Activated CD8-positive, alpha-beta memory T cell treated with anti-CD3 and anti-CD28 coated beads, Interleukin-2, amount 10 ng/mL, durations not matched to agents 7 days and 5 days (primary cell): Measurements from ENCODE around the gene RNU1-2. TPM values are rescaled to one million over a fixed set of nuclear protein-coding genes. Genes with fewer than 3 reads are reported as not detected.
"Not testable (repeated sequence)": the region's sequence is repeated elsewhere in the genome, so short reads cannot be mapped to it uniquely, and the experiment has no call there.

ENCODE experiments used
- ATAC-seq: fragments of 150-1000 bp; cut with Tn5 transposase; one replicate; pipeline ENCODE4 v1.10.0; 2021; ENCODE audit warnings: moderate library complexity
- CTCF ChIA-PET: fragments of 350-600 bp; sonication (Branson Sonifier 250); formaldehyde crosslinking; loops from one replicate; lab custom pipeline; 2021; ENCODE audit warnings: antibody characterized with exemption; lab: Charles Lee
- DNase-seq: peaks from one replicate; pipeline ENCODE4 v3.0.0-alpha.2; 2020
- H3K27ac Mint-ChIP-seq: one replicate; pipeline ENCODE4 v1.8.0; 2021; ENCODE audit warnings: mild to moderate bottlenecking, mixed read lengths
- H3K27me3 Mint-ChIP-seq: one replicate; pipeline ENCODE4 v1.8.0; 2021; ENCODE audit warnings: mixed read lengths
- H3K36me3 Mint-ChIP-seq: one replicate; pipeline ENCODE4 v1.8.0; 2021; ENCODE audit warnings: mild to moderate bottlenecking, mixed read lengths
- H3K4me1 Mint-ChIP-seq: one replicate; pipeline ENCODE4 v1.8.0; 2021; ENCODE audit warnings: mixed read lengths
- H3K4me3 Mint-ChIP-seq: one replicate; pipeline ENCODE4 v1.8.0; 2021; ENCODE audit warnings: mild to moderate bottlenecking, moderate library complexity, mixed read lengths
- H3K9me3 Mint-ChIP-seq: one replicate; pipeline ENCODE4 v1.8.0; 2022; ENCODE audit warnings: low read depth, mixed read lengths
- total RNA-seq, 2 experiments: library from RNA; stranded (reverse); gene quantifications; one replicate each; pipeline ENCODE4 v1.2.3, GENCODE V29; 2021

RNU1-2 gene
- total RNA-seq, 2 experiments from 2014 or later, result 922 to 3,744 TPM

DNA sequence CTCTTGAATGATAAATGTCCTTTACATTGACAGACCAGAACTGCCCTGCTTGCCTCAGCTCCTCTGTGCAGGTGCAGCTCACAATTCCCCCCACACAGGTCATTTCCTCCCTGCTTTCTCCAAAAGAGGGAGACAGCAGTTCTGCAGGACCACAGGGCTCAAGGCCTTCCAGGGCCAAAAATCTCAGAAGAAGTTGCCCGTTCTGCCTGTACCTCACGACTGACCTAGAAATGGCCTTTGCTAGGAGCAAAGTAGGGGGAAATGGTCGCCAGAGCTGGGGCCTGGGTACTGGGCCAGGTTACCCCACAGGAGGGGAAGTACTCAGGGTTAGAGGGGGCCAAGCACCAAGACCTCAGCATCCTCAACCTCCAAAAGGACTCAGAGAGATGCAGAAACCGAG lies 11.1 kb downstream of the RNU1-2 start:
- H3K4me3 Mint-ChIP-seq, result no peak overlapping the region
- H3K9me3 Mint-ChIP-seq, result no peaks in the 10 kb centered on the region
- H3K36me3 Mint-ChIP-seq, result no peaks in the 10 kb centered on the region
- DNase-seq (no peak), ATAC-seq (no peak)
- peaks cover 10% of the 10 kb centered on the region for H3K27me3 Mint-ChIP-seq
- H3K4me1 Mint-ChIP-seq, result peaks cover 23% of the 10 kb centered on the region
- H3K27ac Mint-ChIP-seq, result no peak overlapping the region
- CTCF ChIA-PET, result interaction anchor here (0.7 to 1.6 kb wide), 2 partner anchors 53 to 218 kb away, joined by 3 to 4 read pairs; no protein-coding TSS in a partner anchor

DNA sequence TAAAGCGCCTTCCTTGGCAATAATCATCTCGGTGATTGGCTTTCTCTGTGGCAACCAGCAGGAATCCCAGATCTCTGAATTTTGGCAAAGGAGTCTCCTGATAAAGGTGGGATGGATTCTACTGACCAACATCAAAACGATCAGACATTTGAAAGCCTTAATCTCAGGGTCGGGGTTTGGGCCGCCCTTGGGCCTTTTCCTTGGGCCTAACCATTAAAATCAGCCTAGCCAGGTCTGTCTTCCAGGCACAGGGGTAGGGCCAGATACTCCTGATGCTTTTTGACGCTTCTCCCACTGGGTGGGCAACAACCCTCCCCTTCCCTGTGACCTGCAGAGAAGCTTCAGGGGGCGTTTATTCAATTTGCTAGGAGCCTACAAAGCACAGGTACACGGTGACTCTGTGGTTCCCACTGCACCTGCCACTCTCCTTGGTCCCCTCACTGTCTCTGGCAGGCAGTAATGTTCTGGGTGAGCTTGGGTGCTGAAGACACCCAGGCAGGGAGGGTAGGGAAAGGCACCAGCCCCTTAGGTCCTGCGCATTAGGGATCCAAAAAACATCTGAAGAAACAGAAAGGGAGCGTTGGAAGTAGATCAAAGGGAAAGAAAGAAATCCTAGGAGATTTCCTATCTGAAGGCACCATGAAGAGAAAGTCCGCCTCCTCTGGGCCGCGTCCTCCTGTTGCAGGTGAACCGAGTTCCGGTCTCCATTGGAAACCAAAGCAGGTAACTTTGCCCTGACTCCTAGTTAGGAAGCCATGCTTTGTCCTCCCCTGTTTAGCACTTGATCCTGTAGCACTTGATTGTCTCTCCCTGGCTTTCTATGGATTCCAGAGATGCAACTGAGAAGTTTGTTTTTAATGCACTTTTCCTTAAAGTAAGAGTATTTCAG lies 12.3 kb downstream of the RNU1-2 start:
- no peak for ATAC-seq

DNA sequence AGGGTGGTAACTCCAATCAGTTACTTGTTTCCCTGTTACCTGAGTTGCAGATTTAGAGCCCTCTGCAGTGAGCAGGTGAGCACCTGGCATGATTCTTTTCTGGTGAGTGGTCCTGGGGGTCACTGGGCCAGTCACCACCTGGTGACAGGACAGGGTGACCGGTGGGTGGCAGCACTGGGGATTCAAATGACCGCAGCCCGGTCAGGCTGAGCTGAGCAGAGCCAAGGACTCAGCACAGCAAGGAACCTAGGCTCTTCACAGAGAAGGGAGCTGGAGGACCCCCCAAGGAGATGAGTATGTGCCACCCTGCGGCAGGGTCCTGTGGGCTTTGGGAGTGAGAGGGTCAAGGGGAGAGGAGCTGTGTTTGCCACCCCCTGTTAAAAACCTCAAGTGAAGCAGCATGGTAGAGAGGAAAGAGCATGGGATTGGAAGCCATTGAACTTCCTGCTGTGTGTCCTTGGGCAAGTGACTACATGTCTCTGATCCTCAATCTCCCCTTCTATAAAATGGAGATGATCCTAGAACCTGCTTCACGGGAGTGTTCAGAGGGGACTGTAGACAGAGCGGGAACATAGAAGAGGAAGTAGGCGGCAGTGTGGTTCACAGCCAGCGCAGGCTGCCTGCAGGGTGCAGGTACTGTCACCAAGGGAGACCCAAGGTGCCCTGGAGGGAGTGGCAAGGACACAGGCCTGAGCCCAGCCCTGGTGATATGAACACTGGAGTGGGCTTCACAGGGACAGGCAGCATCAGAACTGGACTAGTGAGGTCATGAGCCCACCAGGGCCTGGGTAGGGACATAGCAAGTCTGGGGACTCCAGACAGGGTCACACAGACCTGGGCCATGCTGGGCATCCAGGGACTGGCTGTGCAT lies 16.3 kb downstream of the RNU1-2 start:
- Mint-ChIP-seq H3K4me1 (peaks cover 32% of the 10 kb centered on the region), H3K27me3 (peaks cover 16% of the 10 kb centered on the region)
- H3K9me3 Mint-ChIP-seq, ATAC-seq, DNase-seq, H3K4me3 Mint-ChIP-seq, CTCF ChIA-PET, H3K27ac Mint-ChIP-seq, H3K36me3 Mint-ChIP-seq: not testable (repeated sequence)

More for the DNA sequence above, 12.3 kb downstream of the RNU1-2 start:
- CTCF ChIA-PET, result no interaction called here
- DNase-seq, result no peak
- H3K27me3 Mint-ChIP-seq, result peaks cover 16% of the 10 kb centered on the region
- no peaks in the 10 kb centered on the region for H3K36me3 Mint-ChIP-seq
- H3K9me3 Mint-ChIP-seq, result no peaks in the 10 kb centered on the region
- no peak overlapping the region for H3K27ac Mint-ChIP-seq
- H3K4me3 Mint-ChIP-seq, result no peak overlapping the region
- peaks cover 23% of the 10 kb centered on the region for H3K4me1 Mint-ChIP-seq

DNA sequence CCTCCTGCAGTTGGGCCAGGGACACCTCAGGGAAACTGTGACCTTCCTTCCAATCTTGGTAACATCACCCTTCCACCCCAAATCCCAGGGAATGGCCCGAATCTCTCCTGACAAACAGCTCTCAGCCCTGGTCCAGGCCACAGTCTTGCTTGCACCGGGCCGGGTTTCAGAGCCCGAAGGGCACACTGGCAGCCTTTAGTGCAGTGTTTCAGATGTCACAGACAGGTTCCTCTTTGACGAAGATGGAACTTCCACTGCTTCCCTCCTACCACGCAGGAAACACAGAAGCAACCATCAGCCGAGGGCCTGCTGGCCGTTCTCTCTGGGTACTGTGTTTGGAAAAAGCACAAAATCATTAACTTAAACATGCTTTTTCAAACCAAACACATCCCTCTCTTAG lies 17.0 kb downstream of the RNU1-2 start:
- CTCF ChIA-PET, H3K9me3 Mint-ChIP-seq, H3K4me3 Mint-ChIP-seq, H3K27ac Mint-ChIP-seq, DNase-seq, ATAC-seq, H3K36me3 Mint-ChIP-seq: not testable (repeated sequence)
- Mint-ChIP-seq H3K27me3 (peaks cover 14% of the 10 kb centered on the region), H3K4me1 (peaks cover 28% of the 10 kb centered on the region)

- Mint-ChIP-seq H3K9me3 (no peaks in the 10 kb centered on the region), H3K4me1 (peaks cover 28% of the 10 kb centered on the region), H3K27ac (peak overlapping the region; percentile 57), H3K4me3 (peak overlapping the region; percentile 70), H3K27me3 (peaks cover 14% of the 10 kb centered on the region), H3K36me3 (no peaks in the 10 kb centered on the region)
- ATAC-seq, result no peak
- CTCF ChIA-PET, result no interaction called here
- DNase-seq, result no peak
These were observed 17.5 kb downstream of the RNU1-2 start for GRCh38 chr1:16913181-16913832.

DNA sequence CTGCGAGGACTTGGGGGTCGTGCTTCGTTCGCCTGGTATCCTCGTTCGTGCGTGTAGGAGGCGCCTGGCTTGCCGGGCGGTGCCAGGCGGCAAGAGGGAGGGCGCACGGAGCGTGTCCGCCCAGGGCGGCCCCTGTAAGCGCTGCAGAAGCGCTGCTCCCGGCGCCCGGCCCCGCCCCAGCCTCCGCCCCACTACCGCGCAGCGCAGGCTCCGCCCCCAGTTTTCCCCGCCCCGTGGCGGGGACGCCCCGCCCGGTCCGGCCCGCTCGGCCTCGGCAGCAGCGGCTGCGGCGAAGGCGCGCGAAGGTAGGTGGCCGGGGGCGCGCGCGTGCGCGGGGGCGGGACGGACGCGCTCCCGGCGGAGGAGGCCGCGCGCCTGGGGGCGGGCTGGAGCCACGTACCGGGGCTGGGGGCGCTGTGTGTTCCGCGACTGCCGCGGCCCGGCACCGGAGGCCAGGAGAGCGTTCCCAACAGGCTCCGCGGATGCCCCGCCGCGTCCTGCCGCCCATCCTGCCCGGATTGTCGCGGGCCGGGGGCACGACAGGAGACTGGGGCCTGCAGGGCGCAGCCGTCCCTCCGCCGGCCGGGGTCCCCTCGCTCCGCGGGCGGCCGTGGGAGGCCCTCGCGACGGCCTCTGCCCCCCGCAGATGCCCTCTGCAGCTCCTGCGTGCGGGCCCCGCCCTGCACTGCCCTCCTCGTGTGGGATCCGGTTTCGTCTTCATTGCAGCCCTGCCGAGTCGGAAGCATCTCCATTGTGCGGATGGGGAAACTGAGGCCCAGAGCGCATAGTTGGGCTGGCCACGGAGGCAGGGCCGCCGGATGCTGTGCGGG lies 18.3 kb downstream of the RNU1-2 start:
- CTCF ChIA-PET, result interaction anchor here (2.2 kb wide), 1 partner anchor 47 kb away, joined by 8 read pairs; no protein-coding TSS in a partner anchor
- H3K36me3 Mint-ChIP-seq, result no peaks in the 10 kb centered on the region
- H3K4me3 Mint-ChIP-seq, result peak overlapping the region; percentile 79
- H3K9me3 Mint-ChIP-seq, result no peaks in the 10 kb centered on the region
- H3K27ac Mint-ChIP-seq, result peak overlapping the region; percentile 67
- H3K27me3 Mint-ChIP-seq, result peaks cover 14% of the 10 kb centered on the region
- peaks cover 28% of the 10 kb centered on the region for H3K4me1 Mint-ChIP-seq
- DNase-seq (peak; percentile 95), ATAC-seq (peak; percentile 98)

DNA sequence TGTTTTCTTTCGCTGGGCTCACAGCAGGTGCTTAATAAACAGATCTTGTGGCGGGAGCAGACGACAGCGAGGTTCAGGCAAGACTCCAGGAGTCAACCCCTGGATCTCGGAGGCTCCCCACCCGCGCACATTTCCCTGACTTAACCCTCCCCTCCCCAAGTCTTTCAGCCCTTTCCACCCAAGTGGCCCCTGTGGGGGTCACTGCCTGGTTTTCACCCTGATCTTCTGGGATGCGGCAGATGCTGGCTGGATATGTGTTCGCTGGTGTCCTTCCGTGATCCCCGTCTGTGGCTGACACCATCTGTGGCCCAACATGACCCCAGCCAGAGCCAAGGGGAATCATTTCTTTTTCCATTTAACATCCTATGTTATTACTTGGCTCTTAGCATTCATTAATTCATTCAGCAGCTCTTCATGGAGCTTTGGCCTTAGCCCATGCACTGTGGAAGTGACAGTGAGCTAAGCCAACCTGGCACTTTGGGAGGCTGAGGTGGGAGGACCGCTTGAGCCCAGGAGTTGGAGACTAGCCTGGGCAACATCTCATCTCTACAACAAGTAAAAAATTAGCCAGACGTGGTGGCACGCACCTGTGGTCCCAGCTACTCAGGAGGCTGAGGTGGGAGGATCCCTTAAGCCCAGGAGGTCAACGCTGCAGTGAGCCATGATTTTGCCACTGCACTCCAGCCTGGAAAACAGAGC lies 19.3 kb downstream of the RNU1-2 start:
- H3K36me3 Mint-ChIP-seq, DNase-seq, ATAC-seq, H3K27ac Mint-ChIP-seq, H3K9me3 Mint-ChIP-seq: not testable (repeated sequence)
- CTCF ChIA-PET, result interaction anchor here (1.1 to 2.2 kb wide), 3 partner anchors 23 to 294 kb away, joined by 3 to 8 read pairs (median 5); no protein-coding TSS in a partner anchor
- Mint-ChIP-seq H3K4me1 (peaks cover 26% of the 10 kb centered on the region), H3K4me3 (peak overlapping the region; percentile 79), H3K27me3 (peaks cover 12% of the 10 kb centered on the region)

DNA sequence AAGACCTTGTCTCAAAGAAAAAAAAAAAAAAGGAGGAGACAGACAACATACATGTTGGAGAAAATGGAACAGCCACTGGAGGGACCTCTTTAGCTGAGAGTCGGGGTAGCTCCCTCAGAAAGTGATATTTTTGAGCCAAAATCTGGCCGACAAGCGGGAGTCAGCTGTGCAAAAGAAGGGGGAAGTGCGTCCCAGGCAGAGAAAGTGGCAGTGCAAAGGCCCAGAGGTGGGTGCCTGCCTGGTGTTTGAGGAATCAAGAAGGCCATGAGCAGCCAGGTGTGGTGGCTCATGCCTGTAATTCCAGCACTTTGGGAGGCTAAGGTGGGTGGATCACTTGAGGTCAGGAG lies 19.8 kb downstream of the RNU1-2 start:
- Mint-ChIP-seq H3K27ac (no peak overlapping the region), H3K36me3 (no peaks in the 10 kb centered on the region), H3K9me3 (no peaks in the 10 kb centered on the region), H3K4me1 (peaks cover 26% of the 10 kb centered on the region), H3K4me3 (peak overlapping the region; percentile 79), H3K27me3 (peaks cover 12% of the 10 kb centered on the region)
- no peak for ATAC-seq
- CTCF ChIA-PET, result interaction anchor here (1.1 to 2.2 kb wide), 3 partner anchors 23 to 295 kb away, joined by 3 to 8 read pairs (median 5); no protein-coding TSS in a partner anchor
- DNase-seq, result no peak

GRCh38 chr1:16916036-16916880 lies 20.5 kb downstream of the RNU1-2 start:
- H3K9me3 Mint-ChIP-seq, H3K4me3 Mint-ChIP-seq, H3K27ac Mint-ChIP-seq, DNase-seq, ATAC-seq, H3K36me3 Mint-ChIP-seq: not testable (repeated sequence)
- Mint-ChIP-seq H3K4me1 (peaks cover 29% of the 10 kb centered on the region), H3K27me3 (peaks cover 12% of the 10 kb centered on the region)
- CTCF ChIA-PET, result interaction anchor here (1.1 to 2.2 kb wide), 3 partner anchors 24 to 295 kb away, joined by 3 to 8 read pairs (median 5); no protein-coding TSS in a partner anchor

- Mint-ChIP-seq H3K27me3 (no peaks in the 10 kb centered on the region), H3K4me3 (no peak overlapping the region), H3K9me3 (no peaks in the 10 kb centered on the region), H3K4me1 (peaks cover 29% of the 10 kb centered on the region), H3K27ac (no peak overlapping the region), H3K36me3 (no peaks in the 10 kb centered on the region)
- ATAC-seq (no peak), DNase-seq (no peak)
- CTCF ChIA-PET, result interaction anchor here (1.0 kb wide), 1 partner anchor 13 kb away, joined by 4 read pairs; no protein-coding TSS in a partner anchor
These were observed 22.6 kb downstream of the RNU1-2 start for GRCh38 chr1:16918371-16918770.
